Ishikawa (cell line): ENCODE data around the gene ATXN1L.

Experiments
- RAD21 ChIP-seq: IDR thresholded peaks from 2 replicates; pipeline ENCODE4 v1.6.1; 2012; ENCODE audit warnings: low read depth
- REST ChIP-seq: IDR thresholded peaks from 2 replicates; pipeline ENCODE4 v1.6.1; 2012; ENCODE audit warnings: low read depth, mild to moderate bottlenecking

GRCh38 chr16:71807905-71808592 lies 37.7 kb upstream of the ATXN1L start:
- no peak for TF ChIP-seq REST
- no peak for TF ChIP-seq RAD21
